Mesenchymal stem cell (in vitro differentiated cells and primary cell): ENCODE data around the gene NFATC2IP.
A peak's percentile ranks its signal among the peaks of the same experiment; 100 is the strongest.

Experiments used
- DNase-seq: peaks from one replicate; pipeline ENCODE4 v3.0.0-alpha.2; 2013
- H2AFZ ChIP-seq: one replicate; pipeline ENCODE4 v1.6.1; 2013; ENCODE audit warnings: low read depth, mild to moderate bottlenecking, control low read depth, inconsistent platforms, low read length, moderate library complexity
- H2AK5ac ChIP-seq: 2 replicates; pipeline ENCODE4 v1.6.1; 2013; ENCODE audit warnings: low read length, moderate library complexity, mild to moderate bottlenecking, inconsistent platforms; ENCODE audit not compliant: severe bottlenecking
- H2BK120ac ChIP-seq: one replicate; pipeline ENCODE4 v1.6.1; 2013; ENCODE audit warnings: low read depth, mild to moderate bottlenecking, inconsistent platforms, low read length, moderate library complexity
- H2BK12ac ChIP-seq, 2 experiments: one replicate each; pipeline ENCODE4 v1.6.1; 2013; ENCODE audit warnings: inconsistent platforms in 2 of 2, low read length in 2 of 2, mild to moderate bottlenecking in 2 of 2, moderate library complexity in 2 of 2, control low read depth in 1 of 2
- H2BK15ac ChIP-seq: one replicate; pipeline ENCODE4 v1.6.1; 2013; ENCODE audit warnings: mild to moderate bottlenecking, low read depth, inconsistent platforms; ENCODE audit not compliant: poor library complexity, severe bottlenecking
- H2BK5ac ChIP-seq: 2 replicates; pipeline ENCODE4 v1.6.1; 2013; ENCODE audit warnings: low read depth, mild to moderate bottlenecking, low read length, control low read depth, inconsistent platforms; ENCODE audit not compliant: poor library complexity, severe bottlenecking
- H3K14ac ChIP-seq, 2 experiments: one replicate each; pipeline ENCODE4 v1.6.1; 2013; ENCODE audit warnings: inconsistent platforms in 2 of 2, low read length in 2 of 2, control low read depth in 1 of 2, mild to moderate bottlenecking in 1 of 2, moderate library complexity in 1 of 2
- H3K18ac ChIP-seq, 2 experiments: one replicate each; pipeline ENCODE4 v1.6.1; 2013; ENCODE audit warnings: inconsistent platforms in 2 of 2, low read length in 2 of 2, control low read depth in 1 of 2, low read depth in 1 of 2, mild to moderate bottlenecking in 1 of 2
- H3K23ac ChIP-seq, 2 experiments: one replicate each; pipeline ENCODE4 v1.6.1; 2013; ENCODE audit warnings: inconsistent platforms in 2 of 2, low read length in 2 of 2, mild to moderate bottlenecking in 2 of 2, moderate library complexity in 2 of 2, control low read depth in 1 of 2
- H3K27ac ChIP-seq: 2 replicates; pipeline ENCODE4 v1.5.1; 2013; ENCODE audit warnings: mild to moderate bottlenecking, moderate library complexity, low read length, control low read depth, inconsistent platforms; ENCODE audit not compliant: poor library complexity, severe bottlenecking
- H3K27me3 ChIP-seq, 2 experiments: 2 replicates each; pipeline versions ENCODE4 v1.6.1 to v1.7.0; 2013; ENCODE audit warnings: low read length in 2 of 2, mild to moderate bottlenecking in 2 of 2, moderate library complexity in 2 of 2, control low read depth in 1 of 2, inconsistent platforms in 1 of 2; ENCODE audit not compliant: control insufficient read depth in 1 of 2, insufficient read depth in 1 of 2
- H3K36me3 ChIP-seq, 2 experiments: 2 replicates each; pipeline versions ENCODE4 v1.6.1 to v1.7.0; 2013; ENCODE audit warnings: low read length in 2 of 2, control low read depth in 1 of 2, inconsistent platforms in 1 of 2, low read depth in 1 of 2, mild to moderate bottlenecking in 1 of 2; ENCODE audit not compliant: insufficient read depth in 2 of 2, control insufficient read depth in 1 of 2
- H3K4ac ChIP-seq, 2 experiments: one replicate each; pipeline ENCODE4 v1.6.1; 2013; ENCODE audit warnings: inconsistent platforms in 2 of 2, low read length in 2 of 2, mild to moderate bottlenecking in 2 of 2, moderate library complexity in 2 of 2, control low read depth in 1 of 2, low read depth in 1 of 2
- H3K4me1 ChIP-seq: 2 replicates; pipeline ENCODE4 v1.6.1; 2013; ENCODE audit warnings: low read depth, low read length, control low read depth; ENCODE audit not compliant: control insufficient read depth, insufficient read depth
- H3K4me2 ChIP-seq: 2 replicates; pipeline ENCODE4 v1.6.1; 2013; ENCODE audit warnings: low read length, mild to moderate bottlenecking, inconsistent platforms; ENCODE audit not compliant: poor library complexity, severe bottlenecking
- H3K4me3 ChIP-seq, 2 experiments: 2 replicates each; pipeline versions ENCODE4 v1.5.1 to v1.7.0; 2013; ENCODE audit warnings: low read length in 2 of 2, mild to moderate bottlenecking in 2 of 2, control low read depth in 1 of 2, low read depth in 1 of 2; ENCODE audit not compliant: insufficient read depth in 1 of 2
- H3K79me1 ChIP-seq: replicated peaks from 2 replicates; pipeline ENCODE4 v1.6.1; 2013; ENCODE audit warnings: mild to moderate bottlenecking, control low read depth, low read length, inconsistent platforms; ENCODE audit not compliant: poor library complexity, severe bottlenecking
- H3K9ac ChIP-seq: 2 replicates; pipeline ENCODE4 v1.7.0; 2013; ENCODE audit warnings: mild to moderate bottlenecking, low read length, moderate library complexity
- H3K9me3 ChIP-seq: 2 replicates; pipeline ENCODE4 v1.7.0; 2013; ENCODE audit warnings: mild to moderate bottlenecking, low read length; ENCODE audit not compliant: control insufficient read depth
- H4K8ac ChIP-seq: one replicate; pipeline ENCODE4 v1.6.1; 2013; ENCODE audit warnings: inconsistent platforms, mild to moderate bottlenecking, low read length, moderate library complexity
- H4K91ac ChIP-seq: one replicate; pipeline ENCODE4 v1.6.1; 2013; ENCODE audit warnings: mild to moderate bottlenecking, low read length, inconsistent platforms
- WGBS: methylation state at CpG from one replicate; pipeline ENCODE4 v1.1.7; 2013; ENCODE audit warnings: mixed read lengths; 5-methylcytosine and 5-hydroxymethylcytosine counted together

NFATC2IP gene

GRCh38 chr16:28984619-28985135, 33.9 kb downstream of the NFATC2IP start, which contains the start of gene LAT:
LAT (plus strand) TSS chr16:28985052; CDS start chr16:28985418, 366 bp downstream.
- Histone ChIP-seq H3K9ac (no peak within 1 kb of the TSS), H3K18ac (no peak within 1 kb of the TSS), H3K14ac (no peak within 1 kb of the TSS), H3K27me3 (no peaks in the 10 kb centered on the region), H3K4me1 (no peaks in the 10 kb centered on the region), H3K23ac (peak within 1 kb of the TSS in 1 of 2 experiments; percentile 42), H3K79me1 (peaks cover 21% of the 10 kb centered on the region), H4K8ac (no peak within 1 kb of the TSS), H2AK5ac (no peak within 1 kb of the TSS), H3K4me3 (no peak within 1 kb of the TSS), H4K91ac (no peak within 1 kb of the TSS), H3K4ac (no peak within 1 kb of the TSS), H2BK5ac (no peak within 1 kb of the TSS), H2BK15ac (no peak within 1 kb of the TSS), H2BK12ac (no peak within 1 kb of the TSS), H2BK120ac (no peak within 1 kb of the TSS), H3K9me3 (peaks cover 14% of the 10 kb centered on the region), H3K4me2 (no peak within 1 kb of the TSS), H3K36me3 (peaks cover 78 to 95% of the 10 kb centered on the region in 2 experiments), H3K27ac (no peak within 1 kb of the TSS), H2AFZ (no peak within 1 kb of the TSS)
- 90% methylated on average over 11 of the region's 24 CpGs for WGBS
- DNase-seq = no peak

GRCh38 chr16:28985211-28986041, 34.7 kb downstream of the NFATC2IP start:
- no peak overlapping the region for H3K14ac ChIP-seq
- H3K4me1 ChIP-seq = no peaks in the 10 kb centered on the region
- peaks cover 14% of the 10 kb centered on the region for H3K9me3 ChIP-seq
- H2BK5ac ChIP-seq = no peak overlapping the region
- H2BK12ac ChIP-seq = no peak overlapping the region
- H3K9ac ChIP-seq = no peak overlapping the region
- no peak overlapping the region for H3K18ac ChIP-seq
- peaks cover 80 to 97% of the 10 kb centered on the region in 2 experiments for H3K36me3 ChIP-seq
- H2AK5ac ChIP-seq = no peak overlapping the region
- H3K4me2 ChIP-seq = no peak overlapping the region
- H3K23ac ChIP-seq = peak overlapping the region in 1 of 2 experiments; percentile 42
- H4K91ac ChIP-seq = no peak overlapping the region
- DNase-seq = no peak
- H2AFZ ChIP-seq = no peak overlapping the region
- H3K27me3 ChIP-seq = no peaks in the 10 kb centered on the region
- H2BK15ac ChIP-seq = no peak overlapping the region
- H3K27ac ChIP-seq = no peak overlapping the region
- H4K8ac ChIP-seq = no peak overlapping the region
- no peak overlapping the region for H3K4ac ChIP-seq
- no peak overlapping the region for H2BK120ac ChIP-seq
- H3K79me1 ChIP-seq = peaks cover 21% of the 10 kb centered on the region
- no peak overlapping the region for H3K4me3 ChIP-seq
- WGBS = over 99% methylated on average over 19 of the region's 19 CpGs

DNA sequence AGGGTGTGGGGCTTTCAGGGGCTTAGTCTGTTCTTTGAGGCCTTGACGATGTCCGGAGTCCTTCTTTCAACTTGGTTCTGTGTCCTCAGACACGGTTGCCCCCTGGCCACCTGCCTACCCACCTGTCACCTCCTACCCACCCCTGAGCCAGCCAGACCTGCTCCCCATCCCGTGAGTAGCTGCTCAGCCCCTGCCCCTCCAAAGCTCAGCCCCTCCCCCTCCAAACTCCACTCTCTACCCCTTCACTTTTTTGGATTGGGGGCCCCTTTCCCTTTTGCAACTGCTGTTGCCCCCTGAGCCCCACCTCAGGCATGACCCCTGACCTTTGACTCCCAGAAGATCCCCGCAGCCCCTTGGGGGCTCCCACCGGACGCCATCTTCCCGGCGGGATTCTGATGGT, 35.3 kb downstream of the NFATC2IP start:
- no peak overlapping the region for H3K4me2 ChIP-seq
- WGBS = 97% methylated on average over 9 of the region's 9 CpGs
- H3K23ac ChIP-seq = no peak overlapping the region
- H2BK12ac ChIP-seq = no peak overlapping the region
- no peaks in the 10 kb centered on the region for H3K4me1 ChIP-seq
- peaks cover 21% of the 10 kb centered on the region for H3K79me1 ChIP-seq
- no peak overlapping the region for H3K4ac ChIP-seq
- no peak overlapping the region for H2AFZ ChIP-seq
- H3K27me3 ChIP-seq = no peaks in the 10 kb centered on the region
- no peak overlapping the region for H2BK5ac ChIP-seq
- H3K18ac ChIP-seq = no peak overlapping the region
- no peak overlapping the region for H4K91ac ChIP-seq
- H2BK15ac ChIP-seq = no peak overlapping the region
- no peak overlapping the region for H2AK5ac ChIP-seq
- H2BK120ac ChIP-seq = no peak overlapping the region
- H4K8ac ChIP-seq = no peak overlapping the region
- H3K36me3 ChIP-seq = peaks cover 76 to 94% of the 10 kb centered on the region in 2 experiments
- no peak overlapping the region for H3K27ac ChIP-seq
- H3K4me3 ChIP-seq = no peak overlapping the region
- H3K9me3 ChIP-seq = peaks cover 14% of the 10 kb centered on the region
- no peak for DNase-seq
- no peak overlapping the region for H3K14ac ChIP-seq
- H3K9ac ChIP-seq = no peak overlapping the region

DNA sequence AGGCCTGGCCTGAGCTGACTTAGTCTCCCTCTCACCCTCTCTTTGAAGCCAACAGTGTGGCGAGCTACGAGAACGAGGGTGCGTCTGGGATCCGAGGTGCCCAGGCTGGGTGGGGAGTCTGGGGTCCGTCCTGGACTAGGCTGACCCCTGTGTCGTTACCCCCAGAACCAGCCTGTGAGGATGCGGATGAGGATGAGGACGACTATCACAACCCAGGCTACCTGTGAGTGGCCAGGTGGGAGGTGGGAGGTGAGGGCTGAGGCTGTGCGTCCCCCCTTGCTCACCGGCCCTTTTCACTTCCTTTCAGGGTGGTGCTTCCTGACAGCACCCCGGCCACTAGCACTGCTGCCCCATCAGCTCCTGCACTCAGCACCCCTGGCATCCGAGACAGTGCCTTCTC, 35.8 kb downstream of the NFATC2IP start:
- H3K79me1 ChIP-seq = peaks cover 20% of the 10 kb centered on the region
- peaks cover 71 to 90% of the 10 kb centered on the region in 2 experiments for H3K36me3 ChIP-seq
- no peak overlapping the region for H3K4ac ChIP-seq
- no peak for DNase-seq
- H4K8ac ChIP-seq = no peak overlapping the region
- H3K14ac ChIP-seq = no peak overlapping the region
- H3K9ac ChIP-seq = no peak overlapping the region
- no peak overlapping the region for H3K27ac ChIP-seq
- peaks cover 13% of the 10 kb centered on the region for H3K9me3 ChIP-seq
- no peak overlapping the region for H2AK5ac ChIP-seq
- H2BK15ac ChIP-seq = no peak overlapping the region
- H3K4me3 ChIP-seq = no peak overlapping the region
- H3K4me2 ChIP-seq = no peak overlapping the region
- no peak overlapping the region for H2BK120ac ChIP-seq
- H2AFZ ChIP-seq = no peak overlapping the region
- no peaks in the 10 kb centered on the region for H3K4me1 ChIP-seq
- 98% methylated on average over 10 of the region's 13 CpGs for WGBS
- no peak overlapping the region for H2BK5ac ChIP-seq
- no peak overlapping the region for H4K91ac ChIP-seq
- no peaks in the 10 kb centered on the region for H3K27me3 ChIP-seq
- H3K18ac ChIP-seq = no peak overlapping the region
- no peak overlapping the region for H3K23ac ChIP-seq
- no peak overlapping the region for H2BK12ac ChIP-seq
